ENCODE results near the gene ADD2. TPM values are rescaled to one million over a fixed set of nuclear protein-coding genes. Genes with fewer than 3 reads are reported as not detected.

ADD2 gene
- total and polyA plus RNA-seq, 4 donors: 0.08 to 156 (median 0.16) TPM; not detected in 1

- Histone ChIP-seq H3K4me1 (ENCODE audit: control insufficient read depth in 4 of 4, insufficient read depth in 4 of 4, low read length in 3 of 4) (no peaks in the 10 kb centered on the region), H3K27ac (ENCODE audit: low read depth in 1 of 2, low read length in 2 of 2) (no peak overlapping the region), H3K4me3 (ENCODE audit: low read depth in 1 of 3, low read length in 3 of 3) (no peak overlapping the region), H3K9ac (ENCODE audit: low read depth in 1 of 2, low read length in 2 of 2) (no peak overlapping the region), H3K9me3 (ENCODE audit: control insufficient read depth in 4 of 4, low read length in 3 of 4) (no peaks in the 10 kb centered on the region), H3K27me3 (ENCODE audit: control insufficient read depth in 4 of 4, insufficient read depth in 4 of 4, low read length in 3 of 4) (no peaks in the 10 kb centered on the region), H3K36me3 (ENCODE audit: control insufficient read depth in 4 of 4, insufficient read depth in 3 of 4, low read depth in 1 of 4, low read length in 3 of 4) (no peaks in the 10 kb centered on the region)
- DNase-seq (ENCODE audit: low spot score): no peak
- TF ChIP-seq NR2F2 (IDR thresholded peaks at IDR 0.05): no peak
- TF ChIP-seq, protein P1, sequence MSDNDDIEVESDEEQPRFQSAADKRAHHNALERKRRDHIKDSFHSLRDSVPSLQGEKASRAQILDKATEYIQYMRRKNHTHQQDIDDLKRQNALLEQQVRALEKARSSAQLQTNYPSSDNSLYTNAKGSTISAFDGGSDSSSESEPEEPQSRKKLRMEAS (IDR thresholded peaks at IDR 0.05): no peak
- TF ChIP-seq HNF4G (IDR thresholded peaks at IDR 0.05): no peak
- TF ChIP-seq GABPA (IDR thresholded peaks at IDR 0.05 in 1 of 2, conservative IDR thresholded peaks at IDR 0.05 in 1 of 2): no peak
- no peak for TF ChIP-seq ZBTB33 (IDR thresholded peaks at IDR 0.05)
- TF ChIP-seq CTCF (IDR thresholded peaks at IDR 0.05; ENCODE audit: low read depth, low read length, missing input control): no peak
- no peak for TF ChIP-seq RXRA (IDR thresholded peaks at IDR 0.05)
- TF ChIP-seq RAD21 (IDR thresholded peaks at IDR 0.05): no peak
- TF ChIP-seq HNF4A (conservative IDR thresholded peaks at IDR 0.05): no peak
- no peak for TF ChIP-seq FOXA1 (IDR thresholded peaks at IDR 0.05)
- TF ChIP-seq EGR1 (IDR thresholded peaks at IDR 0.05; ENCODE audit: low read depth in 2 of 2): no peak
- 85% methylated on average over 3 of the region's 3 CpGs for WGBS
These were observed 49.4 kb upstream of the ADD2 start for GRCh38 chr2:70817284-70817954.

GRCh38 chr2:70816726-70817125 is 48.7 kb upstream of the ADD2 start:
- H3K9me3 ChIP-seq (ENCODE audit: control insufficient read depth in 4 of 4, low read length in 3 of 4): no peaks in the 10 kb centered on the region
- H3K27ac ChIP-seq (ENCODE audit: low read depth in 1 of 2, low read length in 2 of 2): no peak overlapping the region
- H3K27me3 ChIP-seq (ENCODE audit: control insufficient read depth in 4 of 4, insufficient read depth in 4 of 4, low read length in 3 of 4): no peaks in the 10 kb centered on the region
- H3K4me3 ChIP-seq (ENCODE audit: low read depth in 1 of 3, low read length in 3 of 3): no peak overlapping the region
- TF ChIP-seq EGR1 (IDR thresholded peaks at IDR 0.05; ENCODE audit: low read depth in 2 of 2) (no peak), RAD21 (IDR thresholded peaks at IDR 0.05) (no peak), JUND (IDR thresholded peaks at IDR 0.05) (no peak), HNF4G (IDR thresholded peaks at IDR 0.05) (no peak), YY1 (IDR thresholded peaks at IDR 0.05) (no peak), GABPA (IDR thresholded peaks at IDR 0.05 in 1 of 2, conservative IDR thresholded peaks at IDR 0.05 in 1 of 2) (no peak)
- TF ChIP-seq, protein P2, sequence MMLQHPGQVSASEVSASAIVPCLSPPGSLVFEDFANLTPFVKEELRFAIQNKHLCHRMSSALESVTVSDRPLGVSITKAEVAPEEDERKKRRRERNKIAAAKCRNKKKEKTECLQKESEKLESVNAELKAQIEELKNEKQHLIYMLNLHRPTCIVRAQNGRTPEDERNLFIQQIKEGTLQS (IDR thresholded peaks at IDR 0.05): no peak
- TF ChIP-seq, protein P3, sequence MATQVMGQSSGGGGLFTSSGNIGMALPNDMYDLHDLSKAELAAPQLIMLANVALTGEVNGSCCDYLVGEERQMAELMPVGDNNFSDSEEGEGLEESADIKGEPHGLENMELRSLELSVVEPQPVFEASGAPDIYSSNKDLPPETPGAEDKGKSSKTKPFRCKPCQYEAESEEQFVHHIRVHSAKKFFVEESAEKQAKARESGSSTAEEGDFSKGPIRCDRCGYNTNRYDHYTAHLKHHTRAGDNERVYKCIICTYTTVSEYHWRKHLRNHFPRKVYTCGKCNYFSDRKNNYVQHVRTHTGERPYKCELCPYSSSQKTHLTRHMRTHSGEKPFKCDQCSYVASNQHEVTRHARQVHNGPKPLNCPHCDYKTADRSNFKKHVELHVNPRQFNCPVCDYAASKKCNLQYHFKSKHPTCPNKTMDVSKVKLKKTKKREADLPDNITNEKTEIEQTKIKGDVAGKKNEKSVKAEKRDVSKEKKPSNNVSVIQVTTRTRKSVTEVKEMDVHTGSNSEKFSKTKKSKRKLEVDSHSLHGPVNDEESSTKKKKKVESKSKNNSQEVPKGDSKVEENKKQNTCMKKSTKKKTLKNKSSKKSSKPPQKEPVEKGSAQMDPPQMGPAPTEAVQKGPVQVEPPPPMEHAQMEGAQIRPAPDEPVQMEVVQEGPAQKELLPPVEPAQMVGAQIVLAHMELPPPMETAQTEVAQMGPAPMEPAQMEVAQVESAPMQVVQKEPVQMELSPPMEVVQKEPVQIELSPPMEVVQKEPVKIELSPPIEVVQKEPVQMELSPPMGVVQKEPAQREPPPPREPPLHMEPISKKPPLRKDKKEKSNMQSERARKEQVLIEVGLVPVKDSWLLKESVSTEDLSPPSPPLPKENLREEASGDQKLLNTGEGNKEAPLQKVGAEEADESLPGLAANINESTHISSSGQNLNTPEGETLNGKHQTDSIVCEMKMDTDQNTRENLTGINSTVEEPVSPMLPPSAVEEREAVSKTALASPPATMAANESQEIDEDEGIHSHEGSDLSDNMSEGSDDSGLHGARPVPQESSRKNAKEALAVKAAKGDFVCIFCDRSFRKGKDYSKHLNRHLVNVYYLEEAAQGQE (IDR thresholded peaks at IDR 0.05): no peak
- no peak overlapping the region for H3K9ac ChIP-seq (ENCODE audit: low read depth in 1 of 2, low read length in 2 of 2)
- WGBS: 81% methylated on average over 5 of the region's 5 CpGs
- H3K36me3 ChIP-seq (ENCODE audit: control insufficient read depth in 4 of 4, insufficient read depth in 3 of 4, low read depth in 1 of 4, low read length in 3 of 4): no peaks in the 10 kb centered on the region
- no peaks in the 10 kb centered on the region for H3K4me1 ChIP-seq (ENCODE audit: control insufficient read depth in 4 of 4, insufficient read depth in 4 of 4, low read length in 3 of 4)
- no peak for DNase-seq (ENCODE audit: low spot score)

Data from liver (tissue), 9 donors.